ENCODE measurements around the gene ABHD17A.

ABHD17A gene

DNA sequence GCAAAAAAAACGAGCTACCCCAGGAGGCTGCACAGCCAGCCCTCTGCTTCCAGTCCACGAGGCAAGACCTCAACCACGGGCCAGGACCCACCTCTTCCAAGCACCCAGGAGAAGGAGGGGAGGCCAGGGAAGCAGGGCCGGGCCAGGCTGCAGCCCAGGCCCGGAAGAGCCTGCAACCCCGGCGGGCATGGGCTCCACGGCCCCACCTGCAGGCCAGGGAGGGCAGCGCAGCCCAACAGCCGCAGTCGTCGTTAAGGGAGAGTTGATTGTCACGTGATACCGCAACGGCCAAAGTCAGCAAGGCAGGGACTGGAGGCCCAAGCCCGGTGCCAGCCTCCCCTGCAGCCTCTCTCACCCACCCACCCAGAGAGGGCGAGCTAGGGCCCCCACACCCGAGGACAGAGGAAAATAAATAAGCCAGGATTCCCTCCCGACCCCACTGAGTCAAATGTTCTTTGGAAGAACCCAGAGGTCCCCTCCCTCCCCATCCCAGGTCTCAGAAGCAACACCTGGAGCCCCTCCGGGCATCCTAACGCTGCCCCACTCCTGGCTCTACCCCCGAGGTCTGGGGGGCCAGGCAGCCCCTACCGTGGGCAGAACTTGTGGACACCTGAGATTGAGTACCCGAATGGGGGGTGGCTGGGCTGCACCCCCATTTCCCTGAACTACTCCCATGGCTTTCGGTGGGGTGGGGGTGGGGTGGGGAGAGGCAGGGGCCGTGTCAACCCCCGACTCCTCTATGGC, 31.8 kb downstream of the ABHD17A start:
- peak; percentile 78 for DNase-seq (ENCODE audit: low read depth)

DNA sequence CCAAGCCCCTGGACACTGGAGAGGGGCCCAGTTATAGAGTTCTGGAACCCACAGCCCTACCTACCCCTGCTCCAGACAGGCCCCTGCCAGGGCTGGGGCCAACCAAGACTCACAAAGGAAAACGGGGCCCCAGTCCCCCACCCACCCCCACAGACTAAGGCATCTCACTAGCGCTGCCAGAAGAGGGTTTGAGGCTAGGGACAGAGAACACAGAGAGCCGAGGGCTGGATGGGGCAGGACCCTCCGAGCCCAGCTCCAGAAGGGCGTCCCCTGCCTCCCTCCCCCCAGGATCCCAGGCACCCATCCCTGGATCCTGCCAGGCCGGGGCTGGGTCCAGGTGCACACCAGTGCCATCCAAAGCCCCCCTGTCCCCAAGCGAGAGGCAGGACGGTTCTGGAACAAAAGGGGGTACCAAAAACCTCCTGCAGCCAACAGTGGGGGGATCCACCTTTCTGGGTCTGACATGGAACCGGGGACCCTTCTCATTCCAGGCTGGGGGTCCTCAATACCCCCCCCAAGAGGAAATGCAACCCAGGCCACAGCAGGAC, 32.6 kb downstream of the ABHD17A start:
- DNase-seq (ENCODE audit: low read depth), result no peak

DNA sequence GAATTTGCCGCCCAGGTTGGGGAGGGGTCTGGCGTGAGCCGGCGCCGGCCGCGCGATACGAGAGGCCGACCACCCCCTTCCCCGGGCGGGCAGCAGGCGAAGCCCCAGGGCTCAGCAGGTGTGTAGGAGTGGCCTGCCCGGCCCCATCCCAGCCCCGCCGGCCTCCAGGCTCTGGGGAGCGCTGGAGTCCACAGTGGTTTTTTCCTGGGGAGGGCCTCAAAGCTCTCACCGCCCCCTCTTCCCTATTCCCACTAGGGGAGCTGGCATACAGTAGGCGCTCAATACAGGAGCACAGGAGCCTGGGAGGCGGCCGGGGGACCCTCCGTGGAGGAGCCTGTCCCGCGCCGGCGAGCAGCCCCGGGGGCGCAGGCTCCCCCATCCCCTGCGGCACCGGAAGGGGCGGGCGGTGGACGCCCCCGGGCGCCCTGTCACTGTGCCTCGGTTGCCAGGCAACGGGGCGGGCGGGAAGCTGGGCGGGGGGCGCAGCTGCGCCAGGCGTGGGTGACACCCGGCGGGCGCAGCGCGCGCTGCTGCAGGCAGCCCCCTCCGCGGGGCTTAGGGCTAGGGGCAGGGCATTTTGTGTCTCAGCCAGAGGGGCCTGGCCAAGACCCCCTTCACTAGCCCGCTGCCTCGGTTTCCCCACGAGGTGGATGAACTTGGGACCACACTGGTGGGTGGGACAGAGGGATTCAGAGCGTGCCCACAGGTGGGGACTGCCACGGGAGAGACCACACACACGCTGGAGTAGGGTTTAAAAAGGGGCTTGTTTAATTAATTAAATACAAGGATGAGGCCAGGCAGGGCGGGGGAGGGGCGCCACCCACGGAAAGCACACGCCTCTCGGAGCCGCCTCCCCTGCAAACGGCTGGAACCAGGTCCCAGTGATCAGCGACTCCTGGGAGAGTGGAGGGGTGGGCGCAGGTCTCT, 33.4 kb downstream of the ABHD17A start:
- no peak for DNase-seq (ENCODE audit: low read depth)

DNA sequence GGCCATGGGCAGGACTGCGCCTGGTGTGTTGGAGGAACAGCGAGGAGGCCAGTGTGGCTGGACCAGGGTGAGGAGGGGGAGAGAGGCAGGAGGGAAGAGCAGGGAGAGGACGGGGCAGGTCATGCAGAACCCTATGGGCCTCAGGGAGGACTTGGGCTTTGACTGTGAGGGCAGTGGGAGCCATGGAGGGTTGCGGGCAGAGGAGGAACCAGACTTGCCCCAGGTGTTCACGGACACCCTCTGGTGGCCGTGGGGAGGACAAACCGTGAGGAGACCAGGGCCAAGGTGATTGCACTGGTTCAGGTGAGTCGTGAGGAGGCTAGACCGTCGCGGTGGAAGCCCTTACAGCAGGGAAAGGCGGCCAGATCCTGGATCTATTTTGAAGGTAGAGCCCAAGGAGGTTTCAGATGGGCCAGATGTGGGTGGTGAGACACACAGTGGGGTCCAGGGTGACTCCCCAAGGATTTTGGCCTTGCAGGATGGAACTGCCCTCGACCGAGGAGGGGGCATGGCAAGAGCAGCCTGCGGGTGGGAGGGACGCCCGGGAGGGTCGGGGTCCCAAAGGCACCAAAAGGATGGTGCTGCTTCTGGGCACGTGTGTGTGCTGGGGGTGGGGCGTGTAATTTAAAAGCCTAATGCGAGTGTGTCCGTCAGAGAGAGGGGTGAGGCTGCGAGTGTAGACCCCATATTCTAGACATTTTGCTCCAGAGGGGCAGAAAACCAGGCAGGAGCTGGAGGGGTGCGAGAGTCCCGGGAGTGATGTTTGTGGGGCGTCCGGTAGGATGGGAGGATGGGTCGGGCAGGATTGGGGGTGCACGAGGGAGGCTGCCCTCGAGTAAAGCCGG, 34.3 kb downstream of the ABHD17A start:
- no peak for DNase-seq (ENCODE audit: low read depth)

DNA sequence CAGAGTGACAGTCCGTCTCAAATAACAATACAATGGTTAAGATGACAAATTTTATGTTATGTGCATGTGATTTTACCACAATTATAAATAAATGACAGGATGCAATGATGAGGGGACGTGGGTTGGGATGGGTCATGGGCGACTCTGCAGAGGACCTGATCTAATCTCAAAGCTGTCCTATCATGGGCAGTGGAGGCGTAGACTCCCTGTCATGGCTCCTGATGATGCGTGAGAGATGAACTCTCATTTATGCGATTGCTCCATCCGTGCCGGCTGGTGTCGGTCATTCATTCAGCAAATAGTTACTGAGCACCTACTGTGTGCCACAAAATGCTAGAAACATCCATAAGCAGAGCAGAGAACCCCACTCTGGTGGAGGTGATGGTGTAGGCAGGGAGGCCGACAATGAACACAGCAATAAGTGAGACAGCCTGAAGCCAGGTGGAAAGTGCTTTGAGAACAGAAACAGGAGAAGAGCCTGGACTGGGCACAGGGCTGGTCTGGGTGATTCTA, 35.4 kb downstream of the ABHD17A start:
- DNase-seq (ENCODE audit: low read depth), result no peak

DNA sequence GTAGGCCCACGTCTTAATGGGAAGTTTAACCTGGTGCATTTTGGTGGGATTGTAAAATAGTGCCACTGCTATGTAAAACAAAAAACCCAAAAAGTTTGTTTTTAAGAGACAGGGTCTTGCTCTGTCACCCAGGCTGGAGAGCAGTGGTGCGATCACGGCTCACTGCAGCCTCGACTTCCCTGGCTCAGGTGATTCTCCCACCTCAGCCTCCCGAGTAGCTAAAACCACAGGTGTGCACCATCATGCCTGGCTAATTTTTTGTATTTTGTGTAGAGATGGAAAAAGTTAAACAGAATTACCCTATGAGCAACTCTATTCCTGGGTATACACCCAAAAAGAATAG, 36.2 kb downstream of the ABHD17A start:
- no peak for DNase-seq (ENCODE audit: low read depth)

DNA sequence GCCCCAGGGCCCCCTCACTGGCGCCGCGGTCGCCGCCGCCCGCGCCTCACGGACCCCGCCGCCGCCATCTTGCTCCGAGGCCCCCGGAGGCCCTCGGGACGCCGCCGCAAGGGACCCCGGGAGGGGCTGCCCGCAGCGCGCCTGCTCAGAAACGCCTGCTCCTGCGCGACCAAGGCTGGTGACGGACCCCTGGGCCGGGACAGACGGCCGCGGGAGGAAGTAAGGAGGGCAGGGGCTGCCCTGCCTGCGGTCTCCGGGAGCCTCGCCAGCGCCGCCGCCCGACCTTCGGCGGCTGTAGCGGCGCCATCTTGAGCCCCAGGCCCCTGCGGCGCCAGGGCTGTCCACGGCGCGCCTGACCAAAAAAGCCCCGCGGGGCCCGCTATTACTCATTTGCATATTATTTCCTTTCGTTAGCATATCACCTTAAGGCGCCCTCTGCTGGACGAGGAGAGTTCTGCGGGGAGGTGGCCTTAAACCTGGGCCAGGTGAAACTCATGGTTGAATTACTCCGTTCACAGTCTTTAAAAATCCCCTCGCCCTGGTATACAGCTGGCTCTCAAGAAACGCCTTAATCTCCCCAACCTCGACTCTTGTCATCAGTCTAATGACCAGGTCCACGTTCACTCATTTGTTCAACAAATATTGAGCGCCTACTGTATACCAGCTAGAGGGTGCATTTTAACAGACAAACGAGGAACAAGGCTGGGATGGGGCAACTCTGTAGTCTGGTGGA, 36.7 kb downstream of the ABHD17A start, which contains the start of gene REXO1:
Gene REXO1, minus strand, starts transcription at position 85 of the 733 bp plus-strand sequence. CDS start 125 bp downstream, outside the sequence.
- DNase-seq (ENCODE audit: low read depth), result peak; percentile 91

DNA sequence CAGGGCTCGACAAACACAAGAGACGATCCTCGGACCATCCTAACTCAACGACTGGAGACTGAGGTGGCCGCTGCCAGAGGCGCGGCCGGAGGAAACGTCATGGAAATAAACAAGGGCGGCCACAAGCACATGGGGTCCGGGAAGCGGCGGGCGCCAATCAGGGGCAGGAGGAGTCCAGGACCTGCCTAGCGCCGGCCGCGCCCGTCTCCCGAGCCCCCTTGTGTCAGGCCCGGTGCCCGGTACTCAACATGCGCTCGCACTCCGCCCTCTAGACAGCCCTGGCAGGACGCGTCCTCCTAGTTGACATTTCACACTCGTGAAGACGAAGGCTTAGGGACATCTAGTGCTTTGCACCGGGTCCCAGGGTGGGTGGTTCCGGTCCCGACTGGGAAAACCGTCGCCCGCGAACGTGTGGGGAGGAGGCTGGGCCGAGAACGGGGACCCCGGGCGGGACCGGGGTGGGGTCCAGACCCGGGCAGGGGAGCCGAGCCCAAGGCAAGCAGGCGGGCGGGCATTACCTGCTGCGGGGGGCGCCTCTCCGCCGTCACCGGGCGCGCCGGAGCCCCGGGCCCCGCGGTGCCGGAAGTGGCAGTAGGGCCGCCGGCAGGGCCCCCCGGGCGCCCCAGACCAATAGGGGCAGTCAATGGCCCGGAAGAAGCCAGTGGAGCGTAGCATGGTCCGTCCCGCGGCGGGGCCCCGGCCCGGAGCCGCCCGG, 37.5 kb downstream of the ABHD17A start:
- DNase-seq (ENCODE audit: low read depth), result peak; percentile 59

DNA sequence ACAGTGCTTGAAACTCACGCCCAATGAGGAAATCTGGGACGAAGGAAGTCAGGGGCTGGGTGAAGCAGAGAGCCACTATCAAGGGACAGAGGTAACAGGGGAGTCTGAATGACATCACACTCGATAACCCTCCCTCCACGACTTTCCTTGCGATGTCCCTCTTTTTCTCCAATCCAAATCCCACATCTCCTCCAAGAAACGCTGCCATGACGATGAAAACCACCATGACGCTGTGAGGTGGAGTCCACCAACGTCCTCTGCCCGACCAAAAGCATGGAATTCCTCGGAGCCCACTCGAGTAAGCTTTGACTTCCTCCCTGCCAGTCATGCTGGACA, 38.0 kb downstream of the ABHD17A start:
- DNase-seq (ENCODE audit: low read depth), result no peak

DNA sequence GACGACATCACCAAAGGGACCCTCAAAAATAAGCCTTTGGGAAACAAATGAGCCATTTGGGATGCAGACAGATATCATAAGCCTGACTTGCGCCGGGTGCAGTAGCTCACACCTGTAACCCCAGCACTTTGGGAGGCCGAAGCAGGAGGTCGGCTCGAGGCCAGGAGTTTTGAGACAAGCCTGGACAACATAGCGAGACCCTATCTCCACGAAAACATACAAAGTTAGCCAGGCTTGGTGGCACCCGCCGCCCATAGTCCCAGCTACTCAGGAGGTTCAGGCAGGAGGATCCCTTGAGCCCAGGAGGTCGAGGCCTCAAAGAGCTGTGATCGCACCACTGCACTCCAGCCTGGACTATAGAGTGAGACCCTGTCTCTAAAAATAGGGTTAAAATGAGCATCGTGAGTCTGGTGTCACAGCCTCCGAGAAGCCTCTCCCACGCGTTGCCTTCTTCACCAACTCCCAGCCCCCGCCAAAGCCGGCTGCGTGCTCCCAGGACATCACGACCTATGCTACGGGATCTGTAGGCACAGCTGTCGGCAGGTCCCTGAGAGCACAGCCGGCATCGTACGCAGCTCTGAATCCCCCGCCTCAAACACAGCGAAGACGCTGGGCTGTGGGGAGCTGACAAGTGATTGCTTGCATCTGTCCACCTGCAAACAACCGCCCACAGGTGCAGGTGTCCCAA, 38.6 kb downstream of the ABHD17A start:
- DNase-seq (ENCODE audit: low read depth), result no peak

DNA sequence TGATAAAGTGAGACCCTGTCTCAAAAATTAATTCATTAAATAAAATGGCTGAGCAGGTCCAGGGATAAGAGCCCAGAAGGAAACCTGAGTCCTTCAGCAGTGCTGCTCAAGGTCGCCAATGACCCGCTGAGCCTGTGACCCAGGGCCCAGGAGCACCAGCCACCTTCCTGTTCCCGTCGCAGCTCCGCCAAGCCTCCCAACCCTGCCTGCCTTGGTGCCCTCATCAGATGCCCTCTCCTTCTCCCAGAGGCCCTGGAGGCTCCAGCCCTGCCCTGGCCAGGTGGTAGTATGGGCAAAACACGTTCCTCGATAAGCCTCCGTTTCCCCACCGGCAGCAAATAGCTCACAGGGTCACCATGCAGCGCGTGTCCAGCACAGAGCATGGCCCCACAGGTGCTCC, 39.7 kb downstream of the ABHD17A start:
- no peak for DNase-seq (ENCODE audit: low read depth)

DNA sequence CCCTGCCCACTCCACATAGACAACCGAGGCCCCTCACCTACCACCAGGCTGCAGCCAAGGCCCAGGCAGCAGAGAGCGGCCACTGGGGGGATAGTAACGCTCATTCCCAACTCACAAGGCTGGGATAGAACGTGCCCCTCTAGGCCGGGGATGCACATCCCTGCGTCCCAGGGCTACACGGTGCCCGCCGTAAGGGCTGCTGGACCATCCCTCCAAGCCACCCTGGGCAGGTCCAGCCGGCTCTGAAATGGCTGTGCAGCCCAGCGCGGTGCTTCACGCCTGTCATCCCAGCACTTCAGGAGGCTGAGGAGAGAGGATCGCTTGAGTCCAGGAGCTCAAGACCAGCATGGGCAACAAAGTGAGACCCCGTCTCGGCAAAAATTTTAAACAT, 40.2 kb downstream of the ABHD17A start:
- DNase-seq (ENCODE audit: low read depth), result no peak

DNA sequence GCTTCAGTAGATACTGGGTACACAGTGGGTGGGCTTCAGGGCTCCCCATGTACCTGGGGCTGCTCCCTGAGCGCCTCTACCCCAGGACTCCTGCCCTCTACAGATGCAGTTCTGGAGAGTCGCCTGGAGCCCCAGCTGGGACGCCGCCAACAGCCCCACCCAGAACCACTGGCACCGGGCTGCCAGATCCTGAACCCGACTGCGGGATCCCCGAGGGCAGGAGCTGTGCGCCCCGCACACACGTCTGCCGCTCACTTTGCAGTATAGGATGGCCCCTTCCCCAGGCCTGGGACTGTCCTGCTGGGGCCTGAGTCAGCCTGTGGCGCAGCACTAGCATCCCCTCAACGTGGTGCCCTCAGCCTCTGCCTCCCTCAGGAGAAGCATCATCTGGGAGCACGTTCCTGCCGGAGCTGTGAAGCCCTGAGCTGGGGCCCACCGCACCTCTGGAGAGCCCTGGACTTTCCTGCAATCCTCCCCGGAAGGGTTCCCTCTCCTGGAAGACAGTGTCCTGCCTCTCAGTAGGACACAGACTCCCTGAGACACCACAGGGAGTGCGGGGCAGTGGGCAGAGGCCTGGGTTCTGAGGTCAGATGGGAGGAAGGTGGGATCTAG, 40.7 kb downstream of the ABHD17A start:
- no peak for DNase-seq (ENCODE audit: low read depth)

DNA sequence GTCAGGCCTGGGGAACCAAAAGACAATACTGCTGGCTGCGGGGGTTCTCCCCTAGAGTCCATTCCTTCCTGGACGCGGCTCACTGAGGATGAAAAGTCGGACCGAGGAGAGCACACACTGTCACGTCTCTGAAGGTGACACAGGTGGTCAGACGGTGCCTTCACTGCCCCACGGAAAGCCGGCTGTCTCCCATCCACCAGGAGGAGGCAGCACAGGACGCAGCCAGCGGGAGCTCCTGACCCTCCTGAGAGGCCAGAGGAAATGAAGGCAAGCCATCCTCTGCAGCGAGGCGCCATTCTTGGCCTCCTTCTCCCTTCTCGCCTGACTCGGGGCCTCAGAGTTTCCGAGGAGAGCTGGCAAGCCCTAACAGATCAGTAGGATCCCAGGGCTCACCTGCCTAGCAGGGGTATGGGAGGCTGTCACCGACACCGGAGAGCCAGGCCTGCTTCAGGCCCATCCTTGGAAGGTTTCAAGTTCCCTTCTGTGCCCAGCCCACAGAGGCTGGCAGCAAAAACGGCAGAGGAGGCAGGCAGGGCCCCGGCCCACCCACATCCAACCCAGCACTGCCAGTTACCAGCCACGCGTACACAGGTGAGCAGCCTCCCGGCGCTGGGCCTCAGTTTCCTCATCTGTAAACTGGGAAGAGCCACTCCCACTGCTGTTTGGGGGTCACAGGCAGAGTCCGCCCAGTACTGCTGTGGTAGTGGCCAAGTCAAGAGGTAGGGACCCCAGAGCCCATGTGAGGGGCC, 41.5 kb downstream of the ABHD17A start:
- DNase-seq (ENCODE audit: low read depth), result no peak

DNA sequence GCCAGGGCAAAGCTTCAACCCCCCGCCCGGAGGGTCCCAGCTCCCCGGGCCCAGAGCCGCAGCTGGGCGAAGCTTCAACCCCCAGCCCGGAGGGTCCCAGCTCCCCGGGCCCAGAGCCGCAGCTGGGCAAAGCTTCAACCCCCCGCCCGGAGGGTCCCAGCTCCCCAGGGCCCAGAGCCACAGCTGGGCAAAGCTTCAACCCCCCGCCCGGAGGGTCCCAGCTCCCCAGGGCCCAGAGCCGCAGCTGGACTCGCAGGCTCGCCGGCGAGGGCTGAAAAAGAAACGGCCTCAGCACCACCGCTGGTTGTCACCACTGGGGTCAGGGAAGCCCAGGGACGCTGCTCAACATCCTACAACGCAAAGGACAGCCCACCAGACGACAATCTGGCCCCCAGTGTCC, 42.2 kb downstream of the ABHD17A start:
- no peak for DNase-seq (ENCODE audit: low read depth)

DNA sequence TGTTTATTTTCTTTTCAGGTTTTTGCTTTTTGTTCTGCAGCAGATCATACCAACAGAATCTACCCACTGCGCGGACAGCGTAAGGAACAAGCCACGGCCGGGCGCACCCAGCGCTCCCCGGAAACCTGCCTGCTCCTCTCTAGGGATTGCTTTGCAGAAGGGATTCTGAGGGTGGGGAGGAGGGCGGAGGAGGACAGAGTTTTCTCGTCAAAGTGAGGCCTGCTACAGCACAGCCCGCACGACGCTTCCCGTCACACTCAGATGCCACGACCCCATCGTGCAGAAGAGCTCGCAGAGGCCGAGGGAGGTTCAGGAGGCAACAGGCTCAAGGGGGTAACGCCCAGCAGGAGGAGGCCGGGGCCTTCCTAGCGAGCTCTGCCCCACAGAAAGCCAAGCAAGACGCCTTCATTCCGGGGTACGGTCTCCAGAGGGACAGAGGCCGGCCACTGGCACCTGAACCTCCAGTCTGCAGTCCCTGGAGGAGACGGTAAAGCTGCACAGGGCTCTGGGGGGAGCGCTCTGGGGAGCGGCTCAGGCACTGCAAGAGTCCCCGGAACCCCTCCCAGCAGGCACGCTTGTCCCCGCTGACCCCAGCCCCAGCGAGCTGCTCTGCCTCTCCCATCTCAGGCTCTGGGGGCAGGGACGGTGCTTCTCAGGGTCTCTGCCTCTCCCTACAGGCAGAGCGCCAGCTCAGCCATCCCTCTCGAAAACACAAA, 43.9 kb downstream of the ABHD17A start:
- DNase-seq (ENCODE audit: low read depth), result no peak

DNA sequence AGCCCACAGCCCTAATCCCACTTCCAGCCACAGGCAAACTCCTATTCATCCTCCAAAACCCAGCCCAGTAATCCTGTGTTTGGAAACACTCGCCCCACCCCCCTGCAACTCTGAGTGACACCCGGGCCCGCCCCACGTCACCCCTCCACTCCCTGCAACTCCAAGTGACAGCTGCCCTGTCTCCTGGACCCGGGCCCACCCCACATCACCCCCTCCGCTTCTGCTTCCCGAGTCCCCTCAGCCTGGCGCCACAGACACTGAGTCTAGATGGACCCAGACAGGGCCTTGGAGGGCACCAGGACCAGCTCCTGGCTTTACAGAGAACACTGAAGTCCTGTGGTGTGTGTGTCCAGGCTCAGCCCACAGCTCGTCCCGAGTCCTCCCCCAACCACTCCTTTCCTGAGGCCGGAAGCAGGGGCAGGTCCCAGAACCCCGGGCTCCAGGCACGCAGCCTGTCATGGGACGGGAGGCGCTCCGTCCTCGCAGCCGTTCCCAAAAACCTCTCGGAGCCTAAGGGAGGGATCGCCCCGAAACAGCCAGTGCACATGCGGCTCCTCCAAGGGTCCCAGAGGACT, 44.7 kb downstream of the ABHD17A start:
- no peak for DNase-seq (ENCODE audit: low read depth)
